HL-60/S4 treated with retinoic acid at 250 ng/mL for 4 days and 3 days (cell line): Measurements from ENCODE around the gene SPSB1.

Source experiments
- in situ Hi-C: fragments of 300-500 bp; cut with MboI; formaldehyde crosslinking; loops from 2 replicates; pipeline ENCODE4 v1.7.0; 2022; ENCODE audit warnings: low sequenced_read_pairs

The SPSB1 gene

GRCh38 chr1:9257851-9258250 is 34.8 kb upstream of the SPSB1 start:
- in situ Hi-C loops = loop anchor here (10.0 kb wide), 1 partner anchor 143 kb away; no protein-coding TSS in a partner anchor

- in situ Hi-C loops = loop anchor here (10.0 kb wide), 1 partner anchor 144 kb away; no protein-coding TSS in a partner anchor
These were observed 34.1 kb upstream of the SPSB1 start for GRCh38 chr1:9258629-9259028.

- in situ Hi-C loops = no loop called here
These were observed 32.5 kb upstream of the SPSB1 start for GRCh38 chr1:9260059-9260766.

GRCh38 chr1:9261496-9261895 is 31.2 kb upstream of the SPSB1 start:
- in situ Hi-C loops = no loop called here

- in situ Hi-C loops = no loop called here
These were observed 30.4 kb upstream of the SPSB1 start for GRCh38 chr1:9262096-9262986.

- in situ Hi-C loops = no loop called here
These were observed 29.3 kb upstream of the SPSB1 start for GRCh38 chr1:9263276-9263855.

GRCh38 chr1:9263984-9264872 is 28.5 kb upstream of the SPSB1 start:
- in situ Hi-C loops = no loop called here

GRCh38 chr1:9265037-9265436 is 27.7 kb upstream of the SPSB1 start:
- in situ Hi-C loops = no loop called here

- in situ Hi-C loops = no loop called here
These were observed 26.7 kb upstream of the SPSB1 start for GRCh38 chr1:9265968-9266367.

GRCh38 chr1:9267352-9267686 is 25.4 kb upstream of the SPSB1 start:
- in situ Hi-C loops = no loop called here

GRCh38 chr1:9267827-9268581 is 24.7 kb upstream of the SPSB1 start:
- in situ Hi-C loops = no loop called here

GRCh38 chr1:9269078-9269501 is 23.6 kb upstream of the SPSB1 start:
- in situ Hi-C loops = no loop called here

GRCh38 chr1:9269721-9270120 is 23.0 kb upstream of the SPSB1 start:
- in situ Hi-C loops = no loop called here

- in situ Hi-C loops = no loop called here
These were observed 22.3 kb upstream of the SPSB1 start for GRCh38 chr1:9270290-9270883.

GRCh38 chr1:9271283-9271682 is 21.4 kb upstream of the SPSB1 start:
- in situ Hi-C loops = no loop called here

GRCh38 chr1:9271861-9272595 is 20.7 kb upstream of the SPSB1 start:
- in situ Hi-C loops = no loop called here

GRCh38 chr1:9273177-9273576 is 19.5 kb upstream of the SPSB1 start:
- in situ Hi-C loops = no loop called here

- in situ Hi-C loops = no loop called here
These were observed 17.5 kb upstream of the SPSB1 start for GRCh38 chr1:9275161-9275560.

GRCh38 chr1:9275567-9276034 is 17.1 kb upstream of the SPSB1 start:
- in situ Hi-C loops = no loop called here
